Stimulated activated naive CD8-positive, alpha-beta T cell treated with anti-CD3 and anti-CD28 coated beads, Interleukin-15, Interleukin-2, amounts not matched to agents 100 U/mL and 50 U/mL, for 24 hours (primary cell): ENCODE data around the gene HGD.

Source experiments
- ATAC-seq: fragments of 150-1000 bp; cut with Tn5 transposase; one replicate; pipeline ENCODE4 v1.10.0; 2021
- DNase-seq: peaks from one replicate; pipeline ENCODE4 v3.0.0; 2021

Gene HGD

DNA sequence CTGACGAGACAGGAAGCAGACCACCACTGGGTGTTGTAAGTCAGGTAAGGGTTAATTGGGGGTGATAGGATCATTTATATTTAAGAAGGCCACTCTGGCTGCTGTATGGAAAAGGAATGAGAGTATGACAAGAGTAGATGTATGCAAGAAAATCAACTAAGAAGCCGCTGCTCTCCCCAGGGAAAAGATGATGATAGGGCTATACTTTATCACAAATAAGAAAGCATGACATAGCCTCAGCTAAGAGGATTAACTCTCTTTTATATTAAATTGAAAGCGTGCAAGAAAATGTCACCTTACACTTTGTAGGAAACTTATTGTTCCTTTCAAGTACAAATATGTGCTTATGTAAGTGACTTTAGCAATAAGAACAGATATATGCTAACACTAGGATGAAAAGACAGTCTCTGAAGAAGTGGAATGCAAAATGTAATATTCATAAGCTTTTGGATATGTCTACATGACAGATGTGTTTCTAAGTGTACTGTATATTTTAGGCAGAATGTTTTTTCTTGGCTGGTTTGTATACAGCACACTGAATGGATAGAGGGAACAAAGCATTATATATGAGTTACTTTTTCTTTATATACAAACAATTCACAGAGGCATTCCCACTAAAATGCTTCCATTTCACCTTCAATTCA lies 94.6 kb downstream of the HGD start:
- no peak for ATAC-seq

More for the DNA sequence above, 94.6 kb downstream of the HGD start:
- no peak for DNase-seq
